Nephron progenitor cell (in vitro differentiated cells): ENCODE results near the gene CERS6.

Source experiments
- DNase-seq: peaks from one replicate; pipeline ENCODE4 v3.0.0; 2021
- H3K27ac Mint-ChIP-seq: 2 replicates; pipeline ENCODE4 v1.8.0; 2021; ENCODE audit warnings: mild to moderate bottlenecking, moderate library complexity, mixed read lengths
- H3K27me3 Mint-ChIP-seq: 2 replicates; pipeline ENCODE4 v1.8.0; 2021; ENCODE audit warnings: mild to moderate bottlenecking, low read depth, mixed read lengths; ENCODE audit not compliant: poor library complexity
- H3K36me3 Mint-ChIP-seq: 2 replicates; pipeline ENCODE4 v1.8.0; 2021; ENCODE audit warnings: low read depth, mixed read lengths
- H3K4me1 Mint-ChIP-seq: 2 replicates; pipeline ENCODE4 v1.8.0; 2021; ENCODE audit warnings: mixed read lengths
- H3K4me3 Mint-ChIP-seq: 2 replicates; pipeline ENCODE4 v1.8.0; 2021; ENCODE audit warnings: mild to moderate bottlenecking, moderate library complexity, mixed read lengths
- H3K9me3 Mint-ChIP-seq: 2 replicates; pipeline ENCODE4 v1.8.0; 2021; ENCODE audit warnings: mild to moderate bottlenecking, moderate library complexity, mixed read lengths
- TF ChIP-seq, protein P1 (sequence below): fragments of 200-600 bp; sonication (generic); IDR thresholded peaks from 2 replicates; pipeline ENCODE4 v1.5.0; 2021; ENCODE audit warnings: antibody characterized with exemption

The CERS6 gene

DNA sequence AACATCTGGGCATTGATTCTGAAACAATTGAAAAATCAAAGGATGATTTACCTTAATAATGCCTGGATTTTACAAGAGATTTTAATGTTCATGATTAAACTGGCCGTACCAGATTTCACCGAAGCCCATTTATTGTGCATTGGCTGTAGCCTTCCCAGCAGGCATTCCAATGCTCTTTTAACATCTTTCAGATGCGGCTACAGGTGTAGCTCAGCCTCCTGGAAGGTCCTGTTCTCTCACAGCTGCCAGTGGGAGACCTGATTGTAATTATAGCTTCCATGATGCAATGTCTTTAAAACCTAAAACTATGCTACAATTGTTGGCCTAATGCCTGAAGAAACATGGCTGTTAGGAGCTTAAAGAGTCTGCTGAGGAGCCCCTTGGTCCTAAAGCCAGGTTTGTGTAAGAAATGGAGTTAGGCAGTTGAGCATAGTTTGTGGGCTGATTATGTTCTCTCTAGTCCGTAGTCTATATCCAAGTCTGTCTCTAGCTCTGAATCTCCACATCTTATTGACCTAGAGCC, 147.4 kb downstream of the CERS6 start:
- peaks cover 3% of the 10 kb centered on the region for H3K27me3 Mint-ChIP-seq
- peaks cover 52% of the 10 kb centered on the region for H3K9me3 Mint-ChIP-seq
- H3K4me1 Mint-ChIP-seq = no peaks in the 10 kb centered on the region
- peaks cover 67% of the 10 kb centered on the region for H3K36me3 Mint-ChIP-seq
- TF ChIP-seq, protein P1, sequence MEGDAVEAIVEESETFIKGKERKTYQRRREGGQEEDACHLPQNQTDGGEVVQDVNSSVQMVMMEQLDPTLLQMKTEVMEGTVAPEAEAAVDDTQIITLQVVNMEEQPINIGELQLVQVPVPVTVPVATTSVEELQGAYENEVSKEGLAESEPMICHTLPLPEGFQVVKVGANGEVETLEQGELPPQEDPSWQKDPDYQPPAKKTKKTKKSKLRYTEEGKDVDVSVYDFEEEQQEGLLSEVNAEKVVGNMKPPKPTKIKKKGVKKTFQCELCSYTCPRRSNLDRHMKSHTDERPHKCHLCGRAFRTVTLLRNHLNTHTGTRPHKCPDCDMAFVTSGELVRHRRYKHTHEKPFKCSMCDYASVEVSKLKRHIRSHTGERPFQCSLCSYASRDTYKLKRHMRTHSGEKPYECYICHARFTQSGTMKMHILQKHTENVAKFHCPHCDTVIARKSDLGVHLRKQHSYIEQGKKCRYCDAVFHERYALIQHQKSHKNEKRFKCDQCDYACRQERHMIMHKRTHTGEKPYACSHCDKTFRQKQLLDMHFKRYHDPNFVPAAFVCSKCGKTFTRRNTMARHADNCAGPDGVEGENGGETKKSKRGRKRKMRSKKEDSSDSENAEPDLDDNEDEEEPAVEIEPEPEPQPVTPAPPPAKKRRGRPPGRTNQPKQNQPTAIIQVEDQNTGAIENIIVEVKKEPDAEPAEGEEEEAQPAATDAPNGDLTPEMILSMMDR = no peak
- no peak overlapping the region for H3K27ac Mint-ChIP-seq
- no peak for DNase-seq
- H3K4me3 Mint-ChIP-seq = no peak overlapping the region

DNA sequence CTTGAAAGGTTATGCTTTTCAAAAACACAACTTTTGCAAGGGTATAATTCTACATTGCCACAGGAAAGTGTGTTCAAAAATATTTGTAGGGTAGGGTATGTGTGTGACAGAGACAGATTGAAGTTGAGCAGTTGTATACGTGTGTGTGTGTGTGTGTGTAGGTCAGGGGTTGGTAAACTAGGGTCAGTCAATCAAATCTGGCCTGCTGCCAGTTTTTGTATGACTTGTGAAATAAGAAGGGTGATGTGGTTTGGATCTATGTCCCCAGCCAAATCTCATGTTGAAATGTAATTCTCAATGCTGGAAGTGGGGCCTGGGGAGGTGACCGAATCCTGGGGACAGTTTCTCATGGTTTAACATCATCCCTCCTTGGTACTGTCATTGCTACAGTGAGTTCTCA, 148.2 kb downstream of the CERS6 start:
- DNase-seq = no peak
- no peaks in the 10 kb centered on the region for H3K4me1 Mint-ChIP-seq
- H3K27me3 Mint-ChIP-seq = peaks cover 3% of the 10 kb centered on the region
- TF ChIP-seq, protein P1 = no peak
- H3K9me3 Mint-ChIP-seq = peaks cover 55% of the 10 kb centered on the region
- peaks cover 71% of the 10 kb centered on the region for H3K36me3 Mint-ChIP-seq
- no peak overlapping the region for H3K27ac Mint-ChIP-seq
- H3K4me3 Mint-ChIP-seq = no peak overlapping the region

DNA sequence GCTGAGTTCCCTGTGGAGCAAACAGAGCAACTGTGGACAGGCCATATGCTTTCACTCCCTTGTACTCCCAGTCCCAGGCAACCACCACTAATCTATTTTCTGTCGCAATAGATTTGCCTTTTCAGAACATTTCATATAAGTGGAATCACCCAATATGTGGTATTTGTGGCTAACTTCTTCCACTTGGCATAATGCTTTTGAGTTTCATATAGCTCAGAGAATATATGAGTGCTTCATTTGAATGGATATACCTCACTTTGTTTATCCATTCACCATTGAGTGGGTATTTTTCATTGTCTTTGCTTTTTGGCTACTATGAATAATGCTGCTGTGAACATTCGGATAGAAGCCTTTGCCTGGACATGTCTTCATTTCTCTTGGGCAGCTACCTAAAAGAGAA, 151.9 kb downstream of the CERS6 start:
- no peak overlapping the region for H3K4me3 Mint-ChIP-seq

DNA sequence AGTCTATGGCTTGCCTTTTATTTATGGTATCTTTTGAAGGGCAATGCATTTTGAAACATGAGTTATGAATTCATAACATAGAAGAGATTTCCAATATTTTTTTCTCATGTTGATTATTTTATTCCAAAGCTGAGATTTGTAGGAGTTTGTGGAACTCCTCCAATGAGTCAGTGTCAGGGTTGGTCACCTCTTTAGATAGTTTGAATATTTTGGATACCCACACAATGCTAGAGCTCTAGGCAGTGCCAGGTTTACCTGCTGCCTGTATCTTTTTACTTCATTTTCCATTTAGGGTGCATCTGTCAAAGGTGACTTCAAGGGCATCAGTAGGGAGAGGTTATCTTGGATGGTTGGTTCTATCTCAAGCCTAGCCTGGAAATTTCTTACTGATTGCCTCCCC, 152.7 kb downstream of the CERS6 start:
- no peak for DNase-seq
- no peaks in the 10 kb centered on the region for H3K4me1 Mint-ChIP-seq
- peaks cover 3% of the 10 kb centered on the region for H3K27me3 Mint-ChIP-seq
- peaks cover 70% of the 10 kb centered on the region for H3K36me3 Mint-ChIP-seq
- no peak overlapping the region for H3K27ac Mint-ChIP-seq
- peaks cover 54% of the 10 kb centered on the region for H3K9me3 Mint-ChIP-seq
- no peak overlapping the region for H3K4me3 Mint-ChIP-seq
- TF ChIP-seq, protein P1 = no peak

More for the DNA sequence above, 151.9 kb downstream of the CERS6 start:
- no peaks in the 10 kb centered on the region for H3K4me1 Mint-ChIP-seq
- H3K27ac Mint-ChIP-seq = no peak overlapping the region
- DNase-seq = no peak
- peaks cover 3% of the 10 kb centered on the region for H3K27me3 Mint-ChIP-seq
- TF ChIP-seq, protein P1 = no peak
- H3K9me3 Mint-ChIP-seq = peaks cover 56% of the 10 kb centered on the region
- peaks cover 68% of the 10 kb centered on the region for H3K36me3 Mint-ChIP-seq

DNA sequence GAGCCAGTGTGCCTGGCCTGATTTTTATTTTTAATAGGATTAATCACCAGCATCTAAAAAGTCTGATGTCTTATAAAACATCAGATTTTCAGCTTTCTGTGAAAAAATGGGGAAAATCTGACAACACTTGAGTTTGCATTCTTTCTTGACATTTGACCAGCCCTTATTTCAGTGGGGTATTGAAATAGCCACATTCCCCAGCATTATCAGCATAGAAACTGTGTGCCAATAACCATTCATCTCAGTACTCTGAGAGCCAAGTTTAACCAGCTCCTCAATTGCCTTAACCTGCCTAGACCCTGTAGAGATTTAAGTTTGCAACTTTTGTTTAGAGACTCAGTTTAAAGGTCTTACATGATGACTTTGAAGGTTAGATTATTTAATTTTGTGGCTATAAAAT, 155.0 kb downstream of the CERS6 start:
- no peak for DNase-seq
- peaks cover 3% of the 10 kb centered on the region for H3K27me3 Mint-ChIP-seq
- no peak overlapping the region for H3K27ac Mint-ChIP-seq
- H3K4me1 Mint-ChIP-seq = no peaks in the 10 kb centered on the region
- TF ChIP-seq, protein P1 = no peak
- peaks cover 70% of the 10 kb centered on the region for H3K36me3 Mint-ChIP-seq
- no peak overlapping the region for H3K4me3 Mint-ChIP-seq
- H3K9me3 Mint-ChIP-seq = peaks cover 53% of the 10 kb centered on the region

DNA sequence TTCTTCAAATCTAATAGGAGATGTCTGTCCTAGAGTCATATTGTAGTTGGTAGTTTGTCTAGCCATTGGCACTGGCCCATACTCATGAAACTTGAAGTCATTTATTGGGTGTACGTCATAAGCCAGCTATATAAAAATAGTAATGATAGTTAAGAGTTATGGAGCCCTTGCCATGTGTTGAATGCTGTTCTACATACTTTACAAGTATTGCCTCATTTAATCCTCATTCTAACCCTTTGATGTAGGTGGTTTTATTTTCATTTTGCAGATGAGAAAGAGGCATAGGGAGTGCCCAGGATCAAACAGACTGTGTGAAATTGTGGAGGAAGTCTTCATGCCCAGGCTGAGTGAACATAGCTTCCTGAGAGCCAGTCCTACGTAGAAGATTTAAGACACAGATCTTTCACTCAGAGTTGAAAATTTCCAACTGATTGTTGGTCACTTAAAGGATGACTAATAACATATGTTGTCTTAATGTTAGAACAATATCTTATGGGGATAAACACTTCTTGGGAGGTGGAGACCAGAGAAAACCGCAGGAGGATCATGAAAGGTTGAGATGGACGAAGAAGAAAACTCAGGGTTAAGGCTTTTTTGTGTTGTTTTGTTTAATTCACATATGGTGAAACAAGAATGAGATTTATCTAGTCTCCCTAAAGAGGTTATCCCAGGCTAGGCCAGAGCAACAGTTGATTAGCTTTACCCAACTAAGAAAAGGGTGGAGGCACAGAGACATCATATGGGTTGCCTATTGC, 156.0 kb downstream of the CERS6 start:
- Mint-ChIP-seq H3K4me1 (no peaks in the 10 kb centered on the region), H3K9me3 (peaks cover 53% of the 10 kb centered on the region), H3K36me3 (peaks cover 70% of the 10 kb centered on the region), H3K27ac (no peak overlapping the region), H3K4me3 (no peak overlapping the region), H3K27me3 (no peaks in the 10 kb centered on the region)
- DNase-seq = no peak
- TF ChIP-seq, protein P1 = no peak
